ENCODE data around the gene TNS1.
A peak's percentile ranks its signal among the peaks of the same experiment; 100 is the strongest.

Gene TNS1

GRCh38 chr2:217873371-217873770 lies 129.4 kb downstream of the TNS1 start:
- DNase-seq (ENCODE audit: low read depth), result no peak

- no peak for DNase-seq (ENCODE audit: low read depth)
Observed at GRCh38 chr2:217872319-217872718, 130.5 kb downstream of the TNS1 start.

DNA sequence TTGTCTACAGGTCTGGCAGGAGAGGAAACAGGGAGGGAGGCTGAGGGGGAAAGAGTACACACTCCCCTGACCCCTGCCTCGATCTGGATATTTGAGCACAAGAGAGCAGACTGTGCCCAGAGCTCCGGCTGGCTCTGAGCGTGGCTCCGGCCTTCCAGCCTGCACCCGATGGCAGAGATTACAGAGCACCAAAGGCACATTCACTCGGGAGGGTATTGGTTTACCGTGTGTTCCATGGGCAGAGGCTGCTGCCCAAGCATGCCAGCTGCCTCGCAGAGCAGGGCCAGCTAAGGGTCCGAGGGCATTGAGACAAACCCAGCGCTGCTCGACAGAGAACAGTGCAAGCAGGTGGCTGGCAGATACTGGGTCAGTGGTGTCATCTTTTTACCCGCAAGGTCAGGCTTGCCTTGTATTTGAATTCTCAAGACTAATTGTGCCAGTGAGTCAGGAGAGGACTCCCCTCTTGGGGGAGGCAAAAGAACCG lies 132.2 kb downstream of the TNS1 start:
- no peak for DNase-seq (ENCODE audit: low read depth)

DNA sequence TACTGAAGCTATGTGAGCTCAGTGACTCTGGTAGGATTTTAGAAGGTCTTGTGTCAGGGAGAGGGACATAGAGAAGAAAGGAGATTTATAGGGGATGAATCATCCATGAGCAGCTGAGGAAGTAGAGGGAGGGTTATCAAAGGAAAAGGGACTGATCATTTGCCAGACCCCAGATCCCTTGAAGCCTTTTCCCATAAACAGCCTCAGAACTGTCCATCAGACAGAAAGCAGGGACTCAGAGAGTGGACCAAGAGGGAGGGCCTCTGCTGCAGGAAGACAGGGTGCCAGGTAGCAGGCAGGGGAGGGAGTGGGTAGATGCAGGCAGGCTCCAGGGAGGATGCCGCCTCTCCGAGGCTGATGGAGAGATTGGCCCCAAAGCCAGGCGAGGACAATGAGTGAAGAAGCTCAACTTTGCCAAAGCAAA lies 133.9 kb downstream of the TNS1 start:
- DNase-seq (ENCODE audit: low read depth), result peak; percentile 28

DNA sequence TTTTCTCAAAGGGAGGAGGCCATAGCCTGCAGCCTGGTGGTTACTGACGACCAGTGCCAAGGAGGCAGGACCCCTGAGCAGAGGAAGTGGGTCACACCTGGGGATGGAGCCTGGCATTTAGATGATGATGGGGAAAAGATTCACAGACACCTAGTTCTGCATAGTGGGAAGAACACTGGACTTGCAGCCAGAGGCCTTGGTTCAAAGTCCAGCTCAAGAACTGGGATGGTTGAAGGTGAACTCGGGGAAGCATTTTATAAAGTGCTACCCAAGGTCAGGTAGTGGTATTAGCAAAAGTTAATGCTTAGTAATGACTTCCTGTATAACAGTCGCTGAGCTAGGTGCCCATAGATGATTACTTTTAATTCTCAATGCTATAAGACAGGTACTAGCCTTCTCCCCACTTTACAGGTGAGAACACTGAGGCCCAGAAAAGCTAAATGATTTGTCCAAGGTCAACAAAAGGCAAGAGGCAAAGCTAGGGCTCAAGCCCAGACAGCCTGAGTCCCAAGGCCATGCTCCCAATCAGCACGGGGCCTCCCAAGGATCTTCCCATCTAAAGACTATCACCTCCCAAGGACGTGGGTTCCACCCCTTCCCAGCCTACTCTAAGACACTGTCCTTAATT lies 134.4 kb downstream of the TNS1 start:
- DNase-seq (ENCODE audit: low read depth), result no peak

GRCh38 chr2:217866457-217866856 lies 136.3 kb downstream of the TNS1 start:
- no peak for DNase-seq (ENCODE audit: low read depth)

DNA sequence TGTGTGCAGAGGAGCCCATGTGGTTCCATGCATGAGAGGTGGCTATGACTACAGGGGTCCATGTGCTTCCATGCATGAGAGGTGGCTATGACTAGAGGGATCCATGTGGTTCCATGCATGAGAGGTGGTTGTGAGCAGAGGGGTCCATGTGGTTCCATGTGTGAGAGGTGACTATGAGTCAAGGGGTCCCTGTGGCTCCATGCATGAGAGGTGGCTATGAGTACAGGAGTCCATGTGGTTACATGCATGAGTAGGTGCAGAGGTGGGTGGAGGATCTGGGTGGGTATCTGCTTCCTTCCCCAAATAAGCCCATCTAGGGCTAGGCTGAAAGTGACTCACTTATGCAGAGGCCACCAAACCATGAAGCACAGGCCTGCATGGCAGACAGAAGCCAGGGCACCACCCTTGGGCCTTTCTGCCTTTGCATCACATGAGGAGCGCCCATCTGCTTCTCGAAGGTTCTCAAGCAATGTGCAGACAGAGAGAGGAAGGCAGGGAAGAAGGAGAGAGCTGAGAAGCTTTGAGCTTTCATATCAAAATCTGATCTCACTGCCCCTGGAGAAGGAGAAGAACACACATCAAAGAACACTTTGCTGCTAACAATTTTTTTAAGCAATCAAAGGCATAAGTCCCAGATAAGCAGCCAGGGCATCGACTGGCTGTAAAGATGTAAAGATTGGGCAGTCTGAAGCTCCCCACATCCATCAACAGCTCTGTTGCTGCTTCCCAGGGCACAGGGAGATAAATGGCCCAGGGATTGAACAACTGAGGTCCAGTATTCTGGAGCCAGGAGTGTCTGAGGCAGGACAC lies 137.6 kb downstream of the TNS1 start:
- no peak for DNase-seq (ENCODE audit: low read depth)

- DNase-seq (ENCODE audit: low read depth), result no peak
Observed at GRCh38 chr2:217863883-217864282, 138.9 kb downstream of the TNS1 start.

GRCh38 chr2:217861334-217861877 lies 141.4 kb downstream of the TNS1 start:
- DNase-seq (ENCODE audit: low read depth), result no peak

DNA sequence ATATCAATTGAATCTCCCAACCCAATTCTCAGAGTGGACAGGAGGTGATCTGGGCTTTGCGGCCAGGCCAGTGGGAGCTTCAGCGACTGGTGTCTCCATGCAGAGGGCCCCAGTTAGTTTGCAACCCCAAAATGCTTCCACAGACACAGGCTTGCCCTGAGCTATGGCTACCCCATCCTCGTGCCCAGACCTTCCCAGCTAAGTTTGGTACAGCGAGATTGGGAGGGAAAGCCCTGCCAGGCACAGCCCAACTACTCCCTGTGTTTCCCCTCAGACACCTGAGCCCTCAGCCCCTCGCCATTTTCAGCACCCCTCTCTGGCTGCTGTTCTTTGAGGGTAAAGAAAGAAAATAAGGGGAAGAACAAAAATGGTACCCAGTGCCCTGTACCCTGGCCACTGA lies 142.9 kb downstream of the TNS1 start:
- no peak for DNase-seq (ENCODE audit: low read depth)

- DNase-seq (ENCODE audit: low read depth), result peak; percentile 96
Observed at GRCh38 chr2:217858519-217859491, 144.0 kb downstream of the TNS1 start.

DNA sequence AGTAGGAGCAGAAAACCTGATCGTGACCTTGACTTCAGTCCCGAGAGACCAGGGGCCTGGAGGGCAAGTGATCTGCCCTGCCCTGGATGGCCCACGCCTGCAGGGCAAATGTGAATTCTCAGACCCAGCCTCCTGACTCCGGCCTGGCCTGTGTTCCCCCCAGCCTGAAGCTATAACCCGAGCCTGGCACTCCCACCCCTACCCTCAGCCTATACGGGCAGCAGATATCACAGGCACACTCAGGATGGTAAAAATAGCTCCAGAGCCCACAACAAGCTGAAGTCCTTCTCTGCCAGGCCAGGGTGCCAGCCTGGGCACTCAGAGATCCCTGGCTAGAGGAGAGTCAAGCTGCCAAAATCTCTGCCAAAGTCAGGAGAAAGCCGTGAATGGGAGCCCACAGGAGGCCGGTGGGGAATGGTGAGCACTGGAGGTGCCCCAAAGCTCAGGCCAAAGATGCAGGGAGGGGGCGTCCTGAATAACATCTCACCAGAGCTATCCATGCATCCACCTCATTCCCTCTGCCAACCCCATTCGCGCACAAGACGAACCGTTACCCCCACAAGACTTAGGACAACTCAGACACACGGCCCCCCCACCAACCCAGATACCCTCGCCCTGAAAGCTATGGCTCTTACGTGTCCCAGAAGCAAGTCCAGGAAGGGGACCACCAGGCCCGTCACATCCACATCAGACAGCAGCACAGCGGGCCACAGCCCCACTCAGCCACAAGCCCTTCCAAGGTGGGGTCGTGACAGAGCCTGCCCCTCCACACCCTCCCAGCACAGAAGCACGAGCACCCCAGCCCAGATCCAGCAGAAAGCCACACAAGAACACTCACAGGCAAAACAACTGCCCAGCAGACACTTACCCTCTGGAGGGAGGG lies 144.9 kb downstream of the TNS1 start:
- DNase-seq (ENCODE audit: low read depth), result no peak

GRCh38 chr2:217856871-217857270 lies 145.9 kb downstream of the TNS1 start:
- DNase-seq (ENCODE audit: low read depth), result no peak

DNA sequence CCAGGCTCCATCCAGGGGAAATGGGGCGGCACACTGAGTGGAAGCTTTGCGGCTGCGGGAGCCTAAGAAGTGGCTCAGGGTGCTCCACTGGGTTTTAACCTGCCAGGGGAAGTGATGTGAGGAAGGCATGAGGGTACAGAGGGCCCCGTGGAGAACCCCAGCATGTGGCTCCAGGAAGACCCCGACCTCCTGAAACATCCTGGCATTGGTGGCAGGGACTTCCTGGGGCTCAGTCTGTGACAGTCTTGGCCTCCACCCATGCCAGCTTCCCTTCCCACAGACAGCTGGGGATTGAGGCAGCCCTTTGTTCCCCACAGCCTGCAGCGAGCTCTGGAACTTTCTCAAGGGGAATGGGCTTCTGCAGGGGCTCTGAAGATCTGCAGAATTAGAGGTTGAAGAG lies 146.6 kb downstream of the TNS1 start:
- DNase-seq (ENCODE audit: low read depth), result no peak

DNA sequence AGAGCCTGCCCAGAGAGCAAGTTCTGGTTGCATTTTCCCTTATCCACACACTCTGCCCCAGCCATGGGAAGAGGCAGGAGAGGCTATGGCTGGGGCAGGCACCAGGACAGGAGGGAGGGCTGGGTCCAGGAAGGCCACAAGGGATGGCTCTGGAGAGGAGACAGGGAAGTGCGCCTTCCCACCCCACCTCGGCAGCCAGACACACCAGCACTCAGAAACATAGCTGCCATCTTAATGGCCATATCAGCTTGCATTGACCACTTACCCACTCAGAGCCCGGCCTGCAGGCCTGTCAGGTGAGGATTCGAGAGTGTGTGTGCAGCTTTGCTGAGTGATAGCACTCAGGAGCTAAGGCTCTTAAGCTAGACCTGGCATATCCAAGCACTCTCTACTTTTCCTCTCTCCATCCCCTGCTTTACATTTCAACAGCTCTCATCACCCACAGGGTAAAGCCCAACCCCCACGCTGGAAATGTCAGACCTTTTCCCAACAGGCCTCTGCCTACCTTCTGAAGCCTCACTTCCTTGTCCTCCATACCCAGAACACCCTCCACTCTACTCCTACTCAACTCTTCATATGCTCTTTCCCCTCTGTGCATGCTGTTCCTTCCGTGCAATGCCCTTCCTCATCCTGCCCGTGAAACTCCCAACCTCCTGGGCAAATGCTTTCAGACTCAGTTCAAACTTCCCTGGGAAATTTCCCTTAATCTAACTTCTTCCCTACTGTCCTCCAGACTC lies 147.9 kb downstream of the TNS1 start:
- no peak for DNase-seq (ENCODE audit: low read depth)

DNA sequence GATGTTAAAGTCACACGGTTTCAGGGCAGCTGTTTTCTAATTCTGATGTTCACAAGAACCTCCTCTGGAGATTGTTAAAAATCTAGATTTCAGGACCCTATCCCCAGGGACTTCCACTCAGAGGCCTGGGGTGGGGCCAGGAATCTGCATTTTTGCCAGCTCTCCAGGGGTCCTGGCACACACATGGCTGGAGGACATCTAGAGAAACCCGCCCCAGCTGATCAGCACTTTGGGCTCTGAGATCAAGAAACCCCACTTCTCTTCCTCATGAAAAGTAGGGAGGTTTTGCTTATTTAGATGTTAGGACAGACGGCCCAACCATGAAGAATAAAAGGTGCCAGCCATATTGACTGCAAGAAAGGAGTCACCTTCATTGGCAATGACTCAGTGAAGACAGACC lies 148.8 kb downstream of the TNS1 start:
- no peak for DNase-seq (ENCODE audit: low read depth)

DNA sequence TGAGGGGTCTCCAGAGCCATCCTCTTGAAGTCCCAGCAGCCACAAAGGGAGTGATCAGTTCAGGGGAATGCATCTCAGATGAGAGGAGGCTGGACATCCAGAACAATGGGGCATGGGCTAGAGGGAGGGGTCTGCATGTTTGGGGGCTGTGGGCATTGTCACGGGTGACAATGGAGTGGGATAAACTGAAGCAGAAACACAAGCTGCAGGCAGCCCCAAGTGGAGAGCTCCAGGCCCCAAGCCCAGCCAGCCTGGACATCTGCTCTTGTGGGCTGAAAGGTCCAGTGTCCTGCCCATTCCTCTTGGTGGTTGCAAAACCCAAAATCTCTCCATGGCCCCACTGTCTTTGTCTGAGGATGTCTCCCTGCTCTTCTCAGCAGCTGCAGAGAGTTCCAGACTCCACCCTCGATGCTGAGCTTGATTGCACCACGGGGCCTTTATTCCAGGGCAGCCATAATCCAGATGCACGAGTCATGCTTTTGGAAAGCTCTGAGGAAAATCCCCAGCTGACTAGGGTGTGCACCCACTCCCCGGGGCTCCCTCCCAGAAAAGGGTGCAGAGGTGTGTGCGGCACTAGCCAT lies 149.4 kb downstream of the TNS1 start:
- peak; percentile 56 for DNase-seq (ENCODE audit: low read depth)

GRCh38 chr2:217852555-217853211 lies 150.1 kb downstream of the TNS1 start:
- no peak for DNase-seq (ENCODE audit: low read depth)

Measured in GM04503 (cell line).